Heart left ventricle (tissue), 16 donors: ENCODE results near the gene PCDHA3. TPM values are rescaled to one million over a fixed set of nuclear protein-coding genes. Genes with fewer than 3 reads are reported as not detected.
"Not testable (repeated sequence)": the region's sequence is repeated elsewhere in the genome, so short reads cannot be mapped to it uniquely, and the experiment has no call there.

ENCODE experiments used
- ATAC-seq, 4 donors: fragments of 200-7000 bp; cut with Tn5 transposase; one replicate each; pipeline ENCODE4 v1.9.1; 2020 to 2022; ENCODE audit warnings: moderate library complexity in 4 of 4, mild to moderate bottlenecking in 3 of 4, moderate number of reproducible peaks in 1 of 4
- DNase-seq, 5 donors: peaks; one replicate each; pipeline ENCODE4 v3.0.0-alpha.2; 2020
- H3K27ac ChIP-seq, 12 donors: fragments of 200-600 bp; sonication (generic) in 4 of 12; one replicate each; pipeline versions ENCODE4 v1.5.0 to v1.8.0; 2016 to 2022; ENCODE audit warnings: mild to moderate bottlenecking in 2 of 12
- H3K27me3 ChIP-seq, 9 donors: fragments of 200-600 bp; sonication (generic) in 2 of 9; one replicate each; pipeline versions ENCODE4 v1.5.1 to v1.8.0; 2016 to 2022; ENCODE audit warnings: mild to moderate bottlenecking in 3 of 9
- H3K36me3 ChIP-seq, 9 donors: fragments of 200-600 bp; sonication (generic) in 2 of 9; one replicate each; pipeline versions ENCODE4 v1.5.0 to v1.8.0; 2018 to 2022; ENCODE audit warnings: mild to moderate bottlenecking in 2 of 9
- H3K4me1 ChIP-seq, 12 donors: fragments of 200-600 bp; sonication (generic) in 4 of 12; one replicate each; pipeline versions ENCODE4 v1.5.0 to v1.8.0; 2016 to 2022; ENCODE audit warnings: mild to moderate bottlenecking in 3 of 12
- H3K4me3 ChIP-seq, 12 donors: fragments of 200-600 bp; sonication (generic) in 4 of 12; one replicate each; pipeline versions ENCODE4 v1.5.0 to v1.8.0; 2017 to 2022; ENCODE audit warnings: mild to moderate bottlenecking in 9 of 12, moderate library complexity in 4 of 12
- H3K9me3 ChIP-seq, 12 donors: fragments of 200-600 bp; sonication (generic) in 4 of 12; one replicate each; pipeline versions ENCODE4 v1.5.0 to v1.8.0; 2016 to 2022; ENCODE audit warnings: mild to moderate bottlenecking in 1 of 12
- CTCF ChIP-seq, 12 donors: fragments of 200-600 bp; sonication (generic) in 4 of 12; IDR thresholded peaks; one replicate each; pipeline versions ENCODE4 v1.5.0 to v1.8.0; 2018 to 2022; ENCODE audit warnings: antibody characterized with exemption in 12 of 12, mild to moderate bottlenecking in 5 of 12
- POLR2A ChIP-seq, 2 donors: fragments of 450-650 bp; IDR thresholded peaks; one replicate each; pipeline ENCODE4 v1.6.1; 2017; ENCODE audit warnings: antibody characterized with exemption in 2 of 2, mild to moderate bottlenecking in 2 of 2, moderate library complexity in 2 of 2
- WGBS, 4 donors: extraction: QIAGEN DNeasy Blood & Tissue Kit in 2 of 4; methylation state at CpG; one replicate each; pipeline versions ENCODE4 v1.1.5 to v1.1.7; 2013 to 2018; 5-methylcytosine and 5-hydroxymethylcytosine counted together
- intact Hi-C, 10 donors: fragments of 100-400 bp; cut with DNase I; formaldehyde crosslinking; loops; one replicate each; pipeline versions ENCODE4 v1.11.1 to v1.14.2; 2022
- polyA plus RNA-seq, 2 donors: library from polyadenylated mRNA; stranded (reverse); fragments of 200-250 nt; gene quantifications; one replicate each; pipeline ENCODE4 v1.2.3, GENCODE V29; 2013
- total RNA-seq, 9 donors: library from RNA; depleted of rRNA in 2 of 9; stranded (reverse); fragments of >200 nt in 2 of 9; fragmentation: NEBNext Ultra II Directional in 3 of 9; extraction: Animal tissue kit (Norgen Biotek cat#: 25700) in 3 of 9; gene quantifications; one replicate each; pipeline versions ENCODE4 v1.1.0 to v1.2.4, GENCODE V29; 2016 to 2023
- donor health status: ischemic (EF 13 %, LVEDD 7.1; RV severe dilation, severe dysfunction).
- donor health status: healthy with polysubstance abuse.
- donor health status: DM: no; HTN: yes; CAD: no.
- donor health status: DM: no; HTN: no; CAD: no.
- donor health status: ischemic (EF 25% LVEDD 6.9; RV normal size, moderate dysfunction).
- donor health status: ischemic (EF 25% LVEDD 5.7; RV mildly dilated, moderate dysfunction).
- donor health status: healthy.
- donor health status: DM: yes; HTN: yes; CAD: no.
- donor health status: ischemic (EF 35%, LVEDD 5.7; RV mildly dilated, moderate dysfunction).
- donor health status: nonischemic (EF 11% LVEDD 7.7; RV severe dilation, severe dysfunction).
- donor health status: DM: yes; HTN: yes; CAD: no.
- donor health status: PGD.
- donor health status: ischemic (EF 29% LVEDD 5.4; RV normal size, mild dysfunction).
- donor health status: nonischemic (EF 23%, LVEDD 6.1; RV moderate dilation, normal function).

PCDHA3 gene
- total and polyA plus RNA-seq, 11 donors, result 0.01 to 0.39 (median 0.20) TPM; not detected in 2

GRCh38 chr5:140833993-140834392 lies 33.1 kb downstream of the PCDHA3 start, which contains the start of gene PCDHA7:
TSS of gene PCDHA7 (plus strand) at chr5:140834269. CDS start at chr5:140834384, 115 bp downstream.
- no peaks in the 10 kb centered on the region for H3K36me3 ChIP-seq
- peaks cover 9 to 90% (median 24%) of the 10 kb centered on the region in 9 donors for H3K27me3 ChIP-seq
- H3K9me3 ChIP-seq, result peaks cover 0 to 41% (median 13%) of the 10 kb centered on the region in 12 donors
- H3K4me3 ChIP-seq, result peak within 1 kb of the TSS in 5 of 12 donors; percentile 18 to 41 (median 34)
- no peak within 1 kb of the TSS for H3K27ac ChIP-seq
- DNase-seq (no peak), ATAC-seq (no peak)
- H3K4me1 ChIP-seq, result no peaks in the 10 kb centered on the region
- WGBS, 4 donors, result 6 to 15% (median 8%) methylated on average over 8 of the region's 8 CpGs
- TF ChIP-seq POLR2A (IDR thresholded peaks at IDR 0.05) (no peak), CTCF (IDR thresholded peaks at IDR 0.05) (peak in 5 of 12 donors; percentile 9 to 33 (median 23))
- intact Hi-C loops, result loop anchor here in 2 of 10 donors (10.0 kb wide), 2 partner anchors 211 to 221 kb away; partner anchors contain the start of gene PCDHB1 (in 1 of the 2)

GRCh38 chr5:140834439-140835008 lies 33.7 kb downstream of the PCDHA3 start:
- DNase-seq, ATAC-seq, H3K4me1 ChIP-seq, H3K36me3 ChIP-seq, H3K27ac ChIP-seq: not testable (repeated sequence)
- intact Hi-C loops, result loop anchor here in 2 of 10 donors (10.0 kb wide), 2 partner anchors 210 to 220 kb away; partner anchors contain the start of gene PCDHB1 (in 1 of the 2)
- Histone ChIP-seq H3K4me3 (peak overlapping the region in 5 of 12 donors; percentile 18 to 41 (median 34)), H3K9me3 (peaks cover 0 to 36% (median 11%) of the 10 kb centered on the region in 12 donors), H3K27me3 (peaks cover 9 to 90% (median 27%) of the 10 kb centered on the region in 9 donors)
- 14 to 35% (median 21%) methylated on average over 21 to 27 of the region's 38 CpGs for WGBS, 4 donors

GRCh38 chr5:140835622-140836510 lies 35.0 kb downstream of the PCDHA3 start:
- Histone ChIP-seq H3K4me1 (no peaks in the 10 kb centered on the region), H3K36me3 (no peaks in the 10 kb centered on the region), H3K27me3 (peaks cover 9 to 91% (median 24%) of the 10 kb centered on the region in 9 donors), H3K27ac (no peak overlapping the region), H3K9me3 (peaks cover 0 to 31% (median 8%) of the 10 kb centered on the region in 12 donors), H3K4me3 (no peak overlapping the region)
- ATAC-seq, result no peak
- WGBS, 4 donors, result 33 to 50% (median 44%) methylated on average over 36 to 103 of the region's 103 CpGs
- DNase-seq, result peak in 2 of 5 donors; percentile 21 to 55
- intact Hi-C loops, result loop anchor here in 2 of 10 donors (10.0 kb wide), 2 partner anchors 209 to 219 kb away; partner anchors contain the start of gene PCDHB1 (in 1 of the 2)
- no peak for TF ChIP-seq CTCF (IDR thresholded peaks at IDR 0.05)
- TF ChIP-seq POLR2A (IDR thresholded peaks at IDR 0.05), result no peak

- Histone ChIP-seq H3K4me3 (no peak within 1 kb of the TSS), H3K9me3 (peaks cover 0 to 44% (median 9%) of the 10 kb centered on the region in 12 donors), H3K36me3 (no peaks in the 10 kb centered on the region), H3K4me1 (no peaks in the 10 kb centered on the region), H3K27ac (no peak within 1 kb of the TSS), H3K27me3 (peaks cover 0 to 79% (median 13%) of the 10 kb centered on the region in 9 donors)
- TF ChIP-seq POLR2A (IDR thresholded peaks at IDR 0.05) (no peak), CTCF (IDR thresholded peaks at IDR 0.05) (peak in 5 of 12 donors; percentile 8 to 22 (median 20))
- WGBS, 4 donors, result 19 to 27% (median 22%) methylated on average over 23 to 47 of the region's 47 CpGs
- ATAC-seq, result no peak
- intact Hi-C loops, result no loop called here
- DNase-seq, result no peak
Measured at GRCh38 chr5:140840978-140841962, 40.4 kb downstream of the PCDHA3 start, which contains the start of gene PCDHA8. TSS of gene PCDHA8 (plus strand) at chr5:140841187. CDS start at chr5:140841322, 135 bp downstream.
